Colon (tissue), 2 donors: Measurements from ENCODE around the gene EML5.
A peak's percentile ranks its signal among the peaks of the same experiment; 100 is the strongest.
"Not testable (repeated sequence)": the region's sequence is repeated elsewhere in the genome, so short reads cannot be mapped to it uniquely, and the experiment has no call there.

Experiments used
- FAIRE-seq: peaks from 2 replicates; lab custom pipeline; 2012; peaks lifted over from hg19 to GRCh38; lab: Jason Lieb, UNC
- donor health status: control.
- donor health status: control.

Gene EML5

DNA sequence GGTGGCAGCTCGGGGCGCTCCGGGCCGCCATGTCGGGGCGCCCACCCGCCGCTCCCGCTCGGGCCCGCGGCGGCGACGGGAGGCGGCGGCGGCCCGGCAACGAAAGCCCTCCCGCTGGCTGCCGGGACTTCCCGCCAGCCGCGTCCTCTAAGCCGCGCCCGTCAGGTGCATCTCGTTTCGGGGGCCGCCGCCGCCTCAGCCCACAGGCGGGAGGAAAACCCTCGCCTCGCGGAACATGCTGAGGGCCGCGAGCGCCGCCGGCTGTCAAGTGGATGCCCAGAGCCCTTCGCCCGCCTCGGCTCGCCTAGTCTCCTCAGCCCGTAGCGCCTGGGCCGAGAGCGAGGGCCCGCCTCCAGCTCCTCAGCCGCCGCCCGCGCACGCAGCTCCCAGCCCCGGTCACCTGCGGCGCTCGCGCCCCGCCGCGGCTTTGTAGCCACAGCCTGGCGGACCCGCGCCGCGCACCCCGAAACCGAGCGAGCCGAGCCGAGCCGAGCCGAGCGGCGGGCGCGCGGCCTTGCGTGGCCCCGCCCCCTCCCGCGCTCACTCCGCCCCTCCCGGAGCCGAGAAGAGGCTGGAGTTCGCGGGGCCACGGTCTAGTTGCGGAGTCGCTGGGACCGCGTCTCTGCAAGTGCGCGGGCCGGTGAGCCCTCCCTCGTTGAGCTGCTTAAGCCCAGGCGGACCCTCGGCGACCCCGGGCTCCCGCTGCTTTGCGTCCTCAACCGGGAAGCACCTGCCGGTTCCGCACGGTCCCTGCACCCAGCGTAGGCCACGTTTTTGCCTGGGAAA is at the start of gene EML5:
TSS of gene EML5 (minus strand) at position 481 of the 786 bp plus-strand sequence. CDS start at position 31, 450 bp downstream.
- FAIRE-seq, result no peak

DNA sequence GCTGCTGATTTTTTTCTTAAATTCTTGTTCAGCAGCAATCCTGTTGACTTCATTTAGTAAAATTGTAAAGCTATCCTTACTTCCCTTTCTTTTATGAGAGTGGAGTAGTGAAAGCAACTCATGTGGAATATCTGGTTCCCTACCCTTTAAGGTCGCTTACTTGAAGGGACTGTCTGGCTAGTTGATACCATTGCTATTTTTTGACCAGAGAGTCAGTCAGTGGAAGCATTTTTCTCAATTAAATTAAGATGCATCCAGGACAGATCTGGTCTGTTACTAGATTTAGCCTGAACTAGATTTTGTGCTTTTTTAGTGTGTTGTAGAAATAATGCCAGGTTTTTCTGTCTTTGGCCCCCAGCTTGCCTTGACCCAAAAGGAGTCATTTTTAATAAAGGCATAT is 49.7 kb upstream of the EML5 start:
- no peak for FAIRE-seq

DNA sequence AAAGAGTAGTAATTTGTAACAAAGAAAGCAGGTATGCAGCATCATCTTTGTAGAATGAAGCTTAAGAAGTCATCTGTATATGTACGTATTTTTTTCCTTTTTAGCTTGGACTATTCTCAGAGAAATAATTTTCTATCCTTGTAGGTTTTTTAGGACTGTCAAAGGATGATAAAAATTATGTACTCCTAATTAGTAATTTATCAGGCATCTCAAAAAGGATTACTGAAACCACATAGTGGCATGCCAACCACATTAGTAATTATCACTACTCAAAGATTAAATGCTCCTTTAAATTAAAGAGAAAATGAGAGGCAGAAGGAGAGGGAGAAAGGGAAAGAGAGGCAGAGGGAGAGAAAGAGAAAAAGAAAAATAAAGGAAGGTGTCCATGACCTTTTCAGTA is 49.0 kb upstream of the EML5 start:
- FAIRE-seq, result no peak

DNA sequence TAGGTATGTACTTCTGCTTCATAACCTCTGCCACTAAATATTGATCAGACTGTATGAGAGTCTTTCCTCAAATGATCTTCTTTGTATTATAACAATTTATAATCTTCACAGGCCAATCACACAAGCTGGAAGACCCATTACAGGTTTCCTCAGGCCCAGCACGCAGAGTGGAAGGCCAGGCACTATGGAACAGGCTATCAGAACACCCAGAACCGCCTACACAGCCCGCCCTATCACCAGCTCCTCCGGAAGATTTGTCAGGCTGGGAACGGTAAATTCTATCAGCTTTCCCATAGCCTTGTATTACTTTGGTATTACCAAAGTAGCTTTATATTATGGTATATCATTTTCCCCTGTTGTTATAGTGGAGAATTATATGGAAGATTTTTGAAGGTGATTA is 48.2 kb upstream of the EML5 start:
- FAIRE-seq, result no peak

DNA sequence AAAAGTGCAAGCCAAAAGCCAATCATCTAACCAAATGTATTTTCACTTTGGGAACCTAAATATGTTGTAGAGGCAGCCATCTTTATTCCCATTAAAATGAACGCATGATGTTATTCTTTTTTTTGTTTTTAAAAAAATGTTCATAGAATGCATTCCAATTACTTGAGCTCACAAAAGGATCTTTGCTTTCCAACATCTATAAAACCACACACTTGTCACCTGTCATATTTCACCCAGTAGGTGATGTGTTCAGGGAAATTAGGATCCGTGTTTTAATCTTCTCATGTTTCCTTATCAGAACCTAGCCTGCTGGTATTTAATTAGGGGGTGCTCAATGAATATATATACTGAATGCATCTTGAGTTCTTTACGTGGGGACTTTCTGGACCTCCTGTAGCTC is 45.3 kb upstream of the EML5 start:
- no peak for FAIRE-seq

DNA sequence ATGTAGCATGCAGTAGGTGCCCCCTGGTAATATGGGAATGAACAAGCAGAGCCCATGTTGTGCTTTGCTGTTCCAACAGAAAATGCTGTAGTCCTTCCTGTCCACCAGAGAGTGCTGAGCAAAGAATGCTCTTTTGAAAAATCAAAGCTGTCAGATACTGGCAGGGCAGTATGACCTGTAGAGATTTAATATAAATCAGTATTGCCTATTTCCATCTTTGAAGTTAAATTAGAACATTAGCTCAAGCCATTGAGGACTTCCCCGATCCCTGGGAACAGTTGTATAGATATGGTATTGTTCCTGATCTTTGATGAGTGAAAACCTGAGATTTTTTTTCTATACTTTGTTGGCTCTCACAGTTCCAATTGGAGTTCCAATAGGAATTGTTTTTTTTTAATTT is 44.7 kb upstream of the EML5 start:
- no peak for FAIRE-seq

DNA sequence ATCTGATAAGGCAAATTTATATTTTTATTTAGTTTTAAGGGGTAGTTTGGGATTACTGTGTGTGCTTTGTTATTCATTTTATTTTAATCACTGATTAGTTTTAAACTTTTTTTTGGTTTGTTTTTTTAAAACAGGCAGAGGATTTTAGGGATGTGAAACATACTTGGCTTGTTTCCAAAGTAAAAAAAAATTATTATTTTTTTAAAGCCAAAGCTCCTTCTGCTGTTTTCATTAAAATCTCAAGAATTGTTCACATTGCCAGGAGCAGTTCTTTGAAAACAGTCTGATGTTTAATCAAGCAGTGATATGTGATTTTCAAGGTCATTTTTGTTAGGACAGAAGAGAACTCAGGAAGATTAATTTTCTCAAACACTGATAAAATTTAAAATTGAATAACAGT is 42.9 kb upstream of the EML5 start:
- FAIRE-seq, result peak; percentile 61

DNA sequence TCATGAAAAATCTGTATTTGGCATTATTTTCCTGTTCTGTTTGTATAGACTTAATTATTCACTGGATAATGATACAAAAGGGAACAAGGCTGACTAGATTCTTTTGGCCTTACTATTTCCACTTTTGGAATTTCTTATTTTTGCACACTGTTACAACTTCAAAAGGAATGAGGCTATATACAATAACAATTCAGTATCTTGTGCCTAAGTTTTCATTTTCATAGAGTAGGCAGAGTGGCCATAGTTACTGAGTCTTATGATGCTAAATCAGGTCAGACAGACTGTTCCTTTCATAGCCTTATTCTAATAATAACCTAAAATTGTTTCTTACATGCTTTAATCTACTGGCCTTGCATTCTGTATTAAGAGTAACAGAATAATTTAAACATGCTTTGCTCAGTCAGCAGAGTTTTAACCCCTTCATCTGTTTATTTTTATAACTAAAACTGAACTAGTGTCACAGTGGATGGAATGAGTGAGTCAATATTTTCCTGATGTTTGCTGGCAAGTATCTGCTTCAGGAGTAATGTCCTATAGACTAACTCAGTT is 42.2 kb upstream of the EML5 start:
- no peak for FAIRE-seq

DNA sequence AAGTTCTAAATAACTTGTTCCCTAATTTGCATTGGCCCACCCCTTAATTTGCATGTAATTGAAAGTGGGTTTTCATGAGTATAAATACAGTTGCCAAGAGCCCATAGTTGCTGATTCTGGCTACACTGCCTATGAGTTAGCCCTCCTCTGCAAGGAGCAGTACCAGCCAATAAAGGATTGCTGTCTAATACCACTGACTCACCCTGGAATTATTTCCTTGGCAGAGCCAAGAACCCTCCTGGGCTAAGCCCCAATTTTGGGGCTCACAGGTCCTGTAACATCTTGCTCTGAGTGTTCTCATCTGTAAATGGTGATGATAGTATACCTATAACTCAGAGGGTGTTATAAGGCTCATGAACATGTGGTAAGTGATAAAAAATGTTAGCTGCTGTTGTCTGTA is 38.5 kb upstream of the EML5 start:
- FAIRE-seq, result no peak

DNA sequence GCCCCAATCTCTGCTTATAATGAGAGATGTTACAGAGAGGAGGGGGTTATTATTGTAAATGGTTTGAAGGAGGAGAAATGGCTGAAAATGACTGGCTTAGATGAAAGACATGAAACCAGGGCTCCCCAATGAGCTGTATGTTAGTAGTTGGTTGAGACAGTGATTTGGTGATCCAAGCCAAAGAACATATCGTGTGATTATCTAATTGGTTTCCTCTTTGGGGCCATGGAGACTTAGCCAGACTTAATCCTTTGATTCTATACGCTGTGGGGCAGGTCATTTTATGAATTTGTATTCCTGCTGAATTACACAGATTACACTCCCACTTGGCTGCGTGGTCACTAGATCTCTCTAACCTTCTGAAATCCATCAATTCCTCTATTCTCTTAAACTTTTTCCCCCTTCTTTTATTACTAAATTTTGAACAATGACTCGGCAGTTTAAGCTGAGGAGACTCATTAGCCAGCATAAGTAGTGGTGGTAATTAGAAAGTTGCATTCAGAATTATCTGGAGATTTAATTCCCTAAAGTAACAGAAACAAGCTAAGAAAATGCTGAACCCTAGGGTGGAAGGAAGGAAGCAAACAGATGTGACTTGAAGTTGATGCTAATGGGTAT is 37.0 kb upstream of the EML5 start:
- no peak for FAIRE-seq

DNA sequence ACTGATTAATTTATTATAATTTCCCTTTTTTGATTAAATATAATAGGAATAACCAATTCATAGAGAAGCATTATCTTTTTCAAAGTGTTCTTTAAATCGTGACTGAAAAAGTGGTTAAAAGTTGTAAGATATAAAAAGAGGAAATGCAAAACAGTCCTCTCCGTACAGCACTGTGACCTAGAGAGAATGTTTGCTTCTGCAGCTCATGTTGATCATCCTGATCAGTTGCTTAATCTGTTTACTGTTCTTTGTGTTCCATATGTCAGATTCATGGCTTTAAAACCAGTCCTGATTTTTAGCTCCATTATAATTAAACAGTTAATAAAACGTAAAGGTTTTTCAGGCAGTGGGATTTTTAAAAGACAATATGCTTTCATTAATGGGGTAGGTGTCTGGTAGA is 36.4 kb upstream of the EML5 start:
- no peak for FAIRE-seq

DNA sequence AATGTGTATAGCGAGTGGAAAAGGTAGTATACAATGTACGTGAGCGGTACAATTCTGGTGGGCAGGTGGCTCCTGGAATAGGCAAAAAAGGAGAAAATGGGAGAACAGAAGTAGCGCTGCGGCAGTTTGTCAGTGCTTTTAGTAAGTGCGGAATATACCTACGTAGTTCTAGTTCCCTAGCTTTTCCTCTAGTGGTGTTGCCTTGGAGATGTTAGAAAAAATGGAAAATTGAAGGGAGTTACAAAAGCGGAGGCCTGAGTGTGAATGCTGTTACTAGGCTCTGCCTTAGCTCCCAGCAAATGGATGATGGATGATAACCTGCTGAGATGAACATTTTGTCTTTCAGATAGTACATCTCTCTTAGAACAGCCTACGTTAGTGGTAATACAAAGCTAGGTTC is 32.8 kb upstream of the EML5 start:
- FAIRE-seq, result no peak

DNA sequence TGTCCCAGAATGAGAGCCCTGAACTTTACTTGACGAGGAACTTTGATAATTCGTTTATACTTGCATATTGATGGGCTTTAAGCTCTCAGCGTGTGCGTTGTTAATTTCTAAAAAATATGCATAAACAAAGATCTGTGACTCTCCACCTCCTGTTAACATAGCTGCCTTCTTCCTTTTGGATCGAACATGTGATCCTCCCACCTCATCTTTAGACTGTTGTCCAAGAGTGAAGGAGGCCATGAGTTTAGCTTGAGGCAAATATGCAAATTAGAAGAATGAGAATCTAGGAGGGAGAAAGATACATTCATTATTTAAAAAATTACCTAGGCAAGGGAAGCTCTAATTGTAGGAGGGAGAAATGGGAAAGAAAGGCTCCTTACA is 32.3 kb upstream of the EML5 start:
- FAIRE-seq, result no peak

DNA sequence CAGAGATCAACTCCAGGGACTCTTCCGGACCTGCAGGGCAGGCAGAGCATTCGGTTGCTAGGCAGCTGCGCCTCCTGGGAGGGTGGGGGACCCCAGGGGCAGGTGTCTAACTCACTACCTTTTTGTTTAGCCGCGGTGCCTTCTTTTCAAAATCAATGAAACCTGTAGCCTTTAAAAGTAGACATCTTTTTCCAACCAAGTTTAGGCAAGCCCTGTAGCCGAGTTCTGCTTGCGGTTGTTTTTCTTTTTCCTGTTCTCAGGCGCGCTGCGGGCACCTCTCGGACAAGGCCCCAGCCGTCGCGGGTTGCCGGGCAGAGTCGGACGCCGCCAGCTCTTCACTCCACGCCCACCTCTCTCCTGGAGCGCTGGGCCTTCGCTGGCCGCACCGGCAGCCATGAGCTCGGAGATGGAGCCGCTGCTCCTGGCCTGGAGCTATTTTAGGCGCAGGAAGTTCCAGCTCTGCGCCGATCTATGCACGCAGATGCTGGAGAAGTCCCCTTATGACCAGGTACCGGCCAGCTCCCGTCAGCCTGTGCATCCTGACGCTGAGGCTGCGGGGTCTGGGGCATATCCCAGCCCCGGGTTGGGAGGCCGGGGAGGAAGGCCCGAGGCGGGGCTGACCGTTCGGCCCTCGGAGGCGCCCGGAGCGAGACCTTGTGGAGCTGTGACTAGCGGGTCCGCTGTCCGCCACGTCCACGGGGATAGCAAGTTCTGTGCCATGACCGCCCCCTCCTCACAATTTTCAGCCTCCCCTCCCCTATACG is 31.7 kb upstream of the EML5 start, which contains the start of gene TTC8:
TSS of gene TTC8 (plus strand) at position 338 of the 764 bp plus-strand sequence. CDS start at position 395, 57 bp downstream.
- peak; percentile 5 for FAIRE-seq

DNA sequence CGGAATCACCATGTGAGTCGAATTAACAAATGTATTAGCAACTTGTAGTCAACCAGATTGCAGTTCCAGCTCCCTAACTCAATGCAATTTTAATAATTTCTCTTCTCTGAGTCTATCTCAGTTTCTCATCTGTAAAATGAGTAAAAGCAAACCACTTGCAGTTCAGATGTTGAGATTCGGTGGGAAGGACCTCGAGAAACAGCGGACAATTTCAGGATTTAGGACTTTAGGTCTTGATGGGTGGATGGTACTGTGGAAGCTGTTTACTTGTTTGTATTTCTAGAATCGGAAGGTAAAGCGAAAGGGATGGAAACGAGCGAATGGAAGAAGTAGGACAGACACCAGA is 31.2 kb upstream of the EML5 start:
- FAIRE-seq, result no peak

DNA sequence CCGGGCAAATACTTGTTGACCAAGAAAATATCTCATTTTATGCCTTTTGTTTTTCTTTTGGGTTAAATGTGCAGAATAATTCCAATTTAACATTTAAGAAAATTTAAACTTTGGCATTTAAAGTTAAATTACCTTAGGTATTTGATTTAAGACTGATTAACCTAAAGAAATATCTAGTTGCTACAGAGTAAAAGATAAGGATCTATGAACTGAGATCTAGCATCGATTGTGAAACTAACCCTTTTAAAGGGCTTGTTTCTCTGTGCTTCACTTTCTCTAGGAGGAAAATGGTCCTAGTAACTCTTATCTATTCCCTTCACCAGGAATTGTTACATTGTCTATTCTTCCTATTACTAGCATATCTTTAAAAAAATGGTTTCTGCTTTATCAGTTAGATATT is 29.1 kb upstream of the EML5 start:
- no peak for FAIRE-seq

DNA sequence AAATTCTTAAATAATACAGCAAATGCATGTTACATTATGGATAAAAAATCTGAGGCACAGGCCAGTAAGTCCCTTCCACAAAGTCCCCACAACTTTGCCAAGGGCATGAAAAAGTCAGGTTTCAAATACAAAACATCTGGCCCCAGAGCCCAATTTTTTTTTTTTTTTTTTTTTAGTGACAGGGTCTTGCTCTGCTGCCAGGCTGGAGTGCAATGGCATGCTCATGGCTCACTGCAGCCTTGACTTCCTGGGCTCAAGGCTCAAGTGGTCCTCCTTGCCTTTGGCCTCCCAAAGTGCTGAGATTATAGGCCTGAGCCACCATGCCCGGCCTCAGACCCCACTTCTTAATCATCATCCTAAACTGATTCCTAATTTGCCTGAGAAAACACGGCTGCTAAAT is 28.6 kb upstream of the EML5 start:
- FAIRE-seq, result no peak

DNA sequence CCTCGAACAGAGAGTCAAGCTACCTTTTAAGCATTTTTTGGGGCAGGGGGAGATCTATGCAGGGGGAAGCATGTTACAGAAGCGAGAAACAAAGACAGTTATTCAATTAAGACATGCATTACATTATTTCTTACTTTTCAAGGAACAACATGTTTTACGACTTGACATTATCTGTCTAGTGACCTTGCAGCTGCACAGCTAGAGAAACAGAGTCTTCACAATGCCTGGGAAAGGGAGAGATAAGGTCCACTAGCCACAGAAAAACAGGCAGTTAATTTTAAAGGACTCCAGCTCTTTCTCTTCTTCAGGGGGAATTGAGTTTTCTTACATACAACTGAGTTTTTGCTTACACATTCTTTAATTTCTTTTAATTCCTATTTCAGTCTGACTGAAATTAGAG is 26.9 kb upstream of the EML5 start:
- not testable (repeated sequence) for FAIRE-seq

DNA sequence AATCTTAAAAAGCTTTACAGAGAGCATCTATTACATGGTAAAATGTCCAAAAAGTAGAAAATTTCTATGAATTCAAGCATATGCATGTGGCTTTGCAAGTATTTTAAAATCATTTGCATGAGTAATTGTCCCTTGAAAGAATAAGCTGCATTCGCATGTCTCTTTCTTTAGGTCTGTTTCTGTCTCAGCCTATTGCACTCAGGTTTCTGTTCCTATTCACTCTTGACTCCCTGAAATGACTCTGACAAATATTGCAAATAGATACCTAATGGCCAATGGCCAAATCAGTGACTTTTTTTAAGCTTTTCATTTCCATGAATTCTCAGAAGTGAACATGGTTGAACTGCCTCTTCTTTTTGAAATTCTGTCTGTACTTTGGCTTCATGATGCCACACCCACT is 25.3 kb upstream of the EML5 start:
- no peak for FAIRE-seq

DNA sequence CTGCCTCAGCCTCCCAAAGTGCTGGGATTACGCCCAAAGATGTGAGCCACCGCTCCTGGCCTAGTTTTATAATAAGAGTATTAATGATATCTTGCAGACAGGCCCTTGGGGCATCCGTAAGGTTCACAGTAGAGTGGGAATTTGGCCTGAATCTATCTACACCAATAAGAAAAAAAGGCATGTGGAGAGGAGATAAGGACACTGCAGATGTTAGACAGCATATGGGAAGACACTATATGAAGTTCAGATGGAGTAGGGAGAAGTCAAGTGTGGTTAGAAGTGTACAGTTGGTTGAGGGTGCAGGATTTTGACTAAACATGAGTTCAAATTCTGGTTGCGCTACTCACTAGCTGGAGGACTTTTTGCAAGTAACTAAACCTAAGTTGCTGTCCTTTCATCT is 23.2 kb upstream of the EML5 start:
- FAIRE-seq, result no peak

DNA sequence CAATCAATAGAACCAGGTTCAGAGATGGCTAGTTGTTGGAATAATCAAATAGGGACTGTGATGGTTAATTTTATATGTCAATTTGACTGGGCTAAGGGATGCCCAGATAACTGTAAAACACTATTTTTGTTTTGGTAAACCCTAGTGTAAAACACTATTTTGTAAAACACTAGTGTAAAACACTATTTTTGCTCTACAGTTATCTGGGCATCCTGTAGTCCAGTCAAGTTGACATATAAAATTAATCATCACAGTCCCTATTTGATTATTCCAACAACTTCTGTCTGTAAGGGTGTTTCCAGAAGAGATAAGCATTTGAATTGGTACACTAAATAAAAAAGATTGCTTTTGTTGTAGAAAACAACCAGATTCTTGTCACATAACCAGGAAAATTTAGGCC is 15.6 kb upstream of the EML5 start:
- FAIRE-seq, result no peak

DNA sequence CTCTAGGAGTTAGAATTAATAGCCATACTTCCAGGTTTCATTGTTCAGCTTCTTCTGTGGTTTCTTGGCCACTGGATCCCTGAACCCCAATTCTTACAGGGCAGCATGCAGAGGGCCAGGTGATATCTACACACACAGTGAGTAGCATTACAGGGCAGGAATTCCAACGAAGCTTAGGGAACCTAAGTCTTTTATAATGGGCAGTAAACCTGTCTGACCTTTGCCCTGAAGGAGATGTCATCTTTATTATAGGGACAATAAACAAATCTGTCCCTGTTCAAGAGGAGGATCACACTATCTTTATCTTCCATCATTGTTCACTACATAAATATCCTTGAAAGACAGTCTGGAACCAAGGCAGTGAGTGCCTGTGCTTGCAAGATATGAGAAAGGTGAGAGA is 11.7 kb upstream of the EML5 start:
- FAIRE-seq, result no peak

DNA sequence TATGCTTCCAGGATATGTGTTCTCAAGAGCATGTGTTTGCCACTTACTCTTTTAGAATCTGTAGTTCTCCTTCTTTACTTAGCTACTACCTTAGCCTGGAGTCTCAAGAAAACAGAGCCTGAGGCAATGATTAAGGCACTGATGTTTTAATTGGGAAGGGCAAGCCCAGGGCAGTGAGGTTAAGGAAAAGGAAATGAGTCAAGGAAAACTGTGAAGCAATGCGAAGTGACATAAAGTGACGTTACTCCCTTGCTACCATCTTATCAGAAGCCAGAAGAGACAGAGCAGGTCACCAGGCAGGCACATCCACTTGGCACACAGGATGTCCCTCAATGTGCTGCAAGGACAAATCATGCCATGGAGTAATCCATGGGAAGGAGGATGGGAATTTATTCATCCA is 11.3 kb upstream of the EML5 start:
- FAIRE-seq, result no peak
